T-cell (primary cell): ENCODE data around the gene BMS1. TPM values are rescaled to one million over a fixed set of nuclear protein-coding genes. Genes with fewer than 3 reads are reported as not detected.

ENCODE experiments used
- ATAC-seq, 4 experiments: fragments of 200-7000 bp in 3 of 4; fragments of 150-1000 bp in 1 of 4; cut with Tn5 transposase; replicated peaks in 1 of 4; 1 replicate in 3 of 4; 2 replicates in 1 of 4; pipeline ENCODE4 v1.10.0; 2021; ENCODE audit warnings: moderate library complexity in 3 of 4, mild to moderate bottlenecking in 2 of 4, moderate number of reproducible peaks in 1 of 4
- CTCF ChIA-PET, 2 donors: fragments of 300-600 bp; sonication (Branson Sonifier 250); formaldehyde crosslinking; loops; one replicate each; lab custom pipeline; 2022; ENCODE audit warnings: antibody characterized with exemption in 2 of 2; lab: Charles Lee
- POLR2A ChIA-PET, 2 donors: fragments of 300-600 bp; sonication (Branson Sonifier 250); formaldehyde crosslinking; loops; one replicate each; lab custom pipeline; 2022; ENCODE audit warnings: antibody characterized with exemption in 2 of 2; lab: Charles Lee
- DNase-seq, 35 experiments: peaks; one replicate each; pipeline versions ENCODE4 v3.0.0 to v3.0.0-alpha.2; 2013 to 2023
- H3K27ac ChIP-seq: one replicate; pipeline ENCODE4 v1.5.1; 2013; ENCODE audit warnings: low read length
- H3K27me3 ChIP-seq, 2 experiments: replicated peaks in 1 of 2; 1 replicate in 1 of 2; 2 replicates in 1 of 2; pipeline versions ENCODE4 v1.6.1 to v1.7.0; 2013; ENCODE audit warnings: low read length in 1 of 2, mixed read lengths in 1 of 2; ENCODE audit not compliant: control insufficient read depth in 2 of 2, insufficient read depth in 2 of 2; ENCODE audit errors: extremely low read depth in 1 of 2
- H3K36me3 ChIP-seq, 2 donors: 1 replicate in 1 of 2; 2 replicates in 1 of 2; pipeline versions ENCODE4 v1.6.1 to v1.7.0; 2013; ENCODE audit warnings: low read length in 1 of 2; ENCODE audit not compliant: control insufficient read depth in 2 of 2, insufficient read depth in 1 of 2; ENCODE audit errors: extremely low read depth in 1 of 2
- H3K4me1 ChIP-seq, 2 experiments: 1 replicate in 1 of 2; 2 replicates in 1 of 2; pipeline versions ENCODE4 v1.6.1 to v1.7.0; 2013; ENCODE audit warnings: low read length in 2 of 2, mixed read lengths in 1 of 2; ENCODE audit not compliant: insufficient read depth in 2 of 2, control insufficient read depth in 1 of 2; ENCODE audit errors: extremely low read depth in 1 of 2
- H3K4me3 ChIP-seq, 2 donors: 1 replicate in 1 of 2; 2 replicates in 1 of 2; pipeline versions ENCODE4 v1.5.1 to v1.7.0; 2013; ENCODE audit warnings: mild to moderate bottlenecking in 2 of 2, low read length in 1 of 2, moderate library complexity in 1 of 2; ENCODE audit not compliant: control insufficient read depth in 1 of 2; ENCODE audit errors: extremely low read depth in 1 of 2
- H3K9me3 ChIP-seq: 2 replicates; pipeline ENCODE4 v1.7.0; 2013
- H3K27ac Mint-ChIP-seq, 2 donors: one replicate each; pipeline ENCODE4 v1.8.0; 2020 to 2021; ENCODE audit warnings: mild to moderate bottlenecking in 2 of 2, mixed read lengths in 2 of 2
- H3K27me3 Mint-ChIP-seq, 2 donors: one replicate each; pipeline ENCODE4 v1.8.0; 2021 to 2022; ENCODE audit warnings: mixed read lengths in 2 of 2
- H3K36me3 Mint-ChIP-seq: one replicate; pipeline ENCODE4 v1.8.0; 2021; ENCODE audit warnings: mixed read lengths
- H3K4me1 Mint-ChIP-seq, 3 donors: one replicate each; pipeline ENCODE4 v1.8.0; 2020 to 2022; ENCODE audit warnings: mixed read lengths in 3 of 3, mild to moderate bottlenecking in 1 of 3
- H3K4me3 Mint-ChIP-seq, 3 donors: one replicate each; pipeline ENCODE4 v1.8.0; 2020 to 2022; ENCODE audit warnings: mild to moderate bottlenecking in 3 of 3, mixed read lengths in 3 of 3, moderate library complexity in 3 of 3
- H3K9me3 Mint-ChIP-seq, 3 donors: one replicate each; pipeline ENCODE4 v1.8.0; 2020 to 2022; ENCODE audit warnings: mixed read lengths in 3 of 3
- WGBS: methylation state at CpG from one replicate; pipeline ENCODE4 v1.1.5; 2013; ENCODE audit warnings: missing lambda C conversion rate; ENCODE audit not compliant: insufficient coverage; 5-methylcytosine and 5-hydroxymethylcytosine counted together
- total RNA-seq, 35 experiments: library from RNA in 6 of 35; stranded (reverse) in 6 of 35; fragments of 120-200 nt in 1 of 35; gene quantifications; one replicate each; pipeline versions ENCODE4 v1.2.1 to v1.2.4 and lab custom pipeline; 2013 to 2026

Gene BMS1
- total RNA-seq, 5 donors from 2014 or later (not counting 1 experiment from before 2014, with no cell fraction given): 13.1 to 18.1 (median 16.4) TPM

DNA sequence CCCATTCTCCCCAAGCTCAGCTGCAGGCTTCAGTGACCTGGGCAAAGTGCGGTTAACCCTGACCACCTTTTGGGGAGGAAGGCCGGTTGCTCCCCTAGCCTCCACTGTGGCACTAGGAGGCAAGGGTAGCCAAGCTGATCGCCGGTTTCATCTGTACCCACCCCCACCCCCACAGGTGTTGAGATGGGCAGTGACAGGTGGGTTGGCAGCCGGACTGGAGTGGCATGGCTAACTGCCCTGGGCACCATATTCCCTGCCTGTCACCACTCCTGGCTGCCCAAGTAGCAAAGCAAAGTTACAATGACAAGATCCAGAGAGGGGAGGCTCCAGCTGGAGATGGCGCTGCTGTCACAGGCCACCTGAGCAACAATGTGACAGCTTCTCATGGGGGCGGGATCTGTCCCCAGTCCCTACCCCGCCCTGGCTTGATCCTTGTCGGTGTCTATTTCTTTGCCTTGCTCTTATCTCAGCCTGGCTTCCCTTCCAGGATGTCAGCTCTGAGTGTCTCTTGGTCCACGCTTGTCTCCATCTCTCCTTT lies 27.0 kb upstream of the BMS1 start:
- no peaks in the 10 kb centered on the region for H3K9me3 Mint-ChIP-seq
- H3K27ac ChIP-seq: no peak overlapping the region
- WGBS: 81% methylated on average over 5 of the region's 10 CpGs
- ATAC-seq: no peak
- peaks cover 52 to 60% of the 10 kb centered on the region in 2 donors for H3K27me3 Mint-ChIP-seq
- CTCF ChIA-PET: no interaction called here
- no peak overlapping the region for H3K4me3 ChIP-seq
- no peaks in the 10 kb centered on the region for H3K9me3 ChIP-seq
- peaks cover 9 to 14% (median 12%) of the 10 kb centered on the region in 3 donors for H3K4me1 Mint-ChIP-seq
- H3K27ac Mint-ChIP-seq: no peak overlapping the region
- peaks cover 6 to 72% of the 10 kb centered on the region in 2 experiments for H3K27me3 ChIP-seq
- no peaks in the 10 kb centered on the region for H3K36me3 ChIP-seq
- POLR2A ChIA-PET: no interaction called here
- H3K4me3 Mint-ChIP-seq: peak overlapping the region; percentile 53 to 84 (median 58)
- no peaks in the 10 kb centered on the region for H3K36me3 Mint-ChIP-seq
- no peak for DNase-seq
- H3K4me1 ChIP-seq: peaks cover 0 to 26% of the 10 kb centered on the region in 2 experiments

DNA sequence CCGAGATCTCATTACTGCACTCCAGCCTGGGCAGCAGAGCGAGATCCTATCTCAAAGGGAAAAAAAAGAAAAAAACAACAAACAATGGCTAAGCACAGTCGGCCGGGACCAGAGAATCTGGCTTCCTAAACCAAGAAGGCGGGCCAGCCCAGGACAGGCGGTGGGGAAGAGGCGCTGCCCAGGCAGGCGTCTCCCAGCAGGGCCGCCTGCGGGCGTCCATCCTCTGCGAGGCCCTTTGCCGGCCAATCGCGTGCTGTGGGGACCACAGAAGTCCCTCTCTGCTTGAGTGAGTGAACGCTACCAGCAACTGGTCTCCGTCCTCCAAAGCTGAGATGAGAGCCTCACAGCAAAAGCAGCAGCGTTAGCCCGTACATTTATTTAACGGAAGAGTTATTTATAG lies 14.7 kb upstream of the BMS1 start:
- H3K27me3 Mint-ChIP-seq: peaks cover 34 to 39% of the 10 kb centered on the region in 2 donors
- POLR2A ChIA-PET: no interaction called here
- WGBS: 83% methylated on average over 15 of the region's 20 CpGs

DNA sequence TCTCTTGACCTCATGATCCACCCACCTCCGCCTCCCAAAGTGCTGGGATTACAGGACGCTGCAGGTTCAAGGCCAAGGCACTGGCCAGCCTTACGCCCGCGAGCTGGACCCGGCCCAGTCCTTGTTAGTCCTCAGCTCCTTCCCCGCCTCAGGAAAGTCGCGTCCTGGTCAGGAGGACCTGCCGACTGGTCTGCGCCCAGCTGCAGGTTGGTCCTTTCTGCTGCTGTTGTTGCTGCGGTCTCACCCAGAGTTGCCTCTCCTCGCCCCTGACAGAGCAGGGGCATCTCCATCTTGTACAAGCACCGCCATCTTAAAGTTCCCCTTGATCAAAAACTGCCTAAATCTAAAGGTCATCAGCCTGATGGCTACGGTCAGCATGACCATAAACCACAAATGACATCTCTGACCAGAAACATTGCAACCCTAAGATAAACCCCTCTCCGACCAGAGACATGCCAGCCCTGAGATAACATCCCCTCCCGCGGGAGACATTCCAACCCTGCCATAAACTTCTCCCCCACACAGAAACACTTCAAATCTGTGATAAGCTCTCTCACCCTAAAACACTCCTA lies 13.9 kb upstream of the BMS1 start:
- Mint-ChIP-seq H3K27ac (no peak overlapping the region), H3K9me3 (no peaks in the 10 kb centered on the region), H3K36me3 (no peaks in the 10 kb centered on the region), H3K4me3 (no peak overlapping the region), H3K27me3 (peaks cover 27 to 35% of the 10 kb centered on the region in 2 donors), H3K4me1 (no peaks in the 10 kb centered on the region)
- no peak for DNase-seq
- ATAC-seq: no peak
- Histone ChIP-seq H3K4me1 (no peaks in the 10 kb centered on the region), H3K27me3 (peaks cover 0 to 47% of the 10 kb centered on the region in 2 experiments), H3K9me3 (no peaks in the 10 kb centered on the region), H3K4me3 (no peak overlapping the region), H3K36me3 (no peaks in the 10 kb centered on the region), H3K27ac (no peak overlapping the region)
- 93% methylated on average over 18 of the region's 18 CpGs for WGBS
- ChIA-PET POLR2A (no interaction called here), CTCF (no interaction called here)

More for the DNA sequence above, 14.7 kb upstream of the BMS1 start:
- H3K27ac ChIP-seq: no peak overlapping the region
- H3K27me3 ChIP-seq: peaks cover 0 to 42% of the 10 kb centered on the region in 2 experiments
- H3K36me3 ChIP-seq: no peaks in the 10 kb centered on the region
- no peaks in the 10 kb centered on the region for H3K36me3 Mint-ChIP-seq
- no peak overlapping the region for H3K27ac Mint-ChIP-seq
- H3K9me3 Mint-ChIP-seq: no peaks in the 10 kb centered on the region
- ATAC-seq (no peak), DNase-seq (no peak)
- no peaks in the 10 kb centered on the region for H3K4me1 ChIP-seq
- no peak overlapping the region for H3K4me3 Mint-ChIP-seq
- CTCF ChIA-PET: no interaction called here
- no peaks in the 10 kb centered on the region for H3K9me3 ChIP-seq
- no peak overlapping the region for H3K4me3 ChIP-seq
- no peaks in the 10 kb centered on the region for H3K4me1 Mint-ChIP-seq

DNA sequence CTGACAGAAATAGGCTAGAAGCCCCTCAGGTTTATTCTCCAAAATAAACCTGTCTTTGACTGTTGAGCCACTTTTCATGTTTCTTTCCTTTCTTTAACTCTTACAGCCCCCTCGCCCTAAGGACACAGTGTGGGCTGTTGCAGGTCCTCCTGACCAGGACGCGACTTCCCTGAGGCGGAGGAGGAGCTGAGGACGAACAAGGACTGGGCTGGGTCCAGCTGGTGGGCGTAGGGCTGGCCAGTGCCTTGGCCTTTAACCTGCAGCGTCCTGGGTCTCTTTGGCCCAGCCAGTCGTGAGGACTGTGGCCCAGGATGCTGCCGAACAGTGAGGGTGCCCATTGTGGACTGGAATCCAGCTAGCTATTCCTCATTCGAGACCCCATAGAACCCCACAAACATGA lies 13.4 kb upstream of the BMS1 start:
- no peaks in the 10 kb centered on the region for H3K4me1 ChIP-seq
- WGBS: 77% methylated on average over 9 of the region's 10 CpGs
- Mint-ChIP-seq H3K4me1 (no peaks in the 10 kb centered on the region), H3K36me3 (no peaks in the 10 kb centered on the region), H3K9me3 (no peaks in the 10 kb centered on the region), H3K4me3 (no peak overlapping the region), H3K27me3 (peaks cover 27 to 33% of the 10 kb centered on the region in 2 donors), H3K27ac (no peak overlapping the region)
- DNase-seq (no peak), ATAC-seq (no peak)
- peaks cover 0 to 46% of the 10 kb centered on the region in 2 experiments for H3K27me3 ChIP-seq
- ChIA-PET CTCF (no interaction called here), POLR2A (no interaction called here)
- H3K4me3 ChIP-seq: no peak overlapping the region
- no peaks in the 10 kb centered on the region for H3K9me3 ChIP-seq
- no peak overlapping the region for H3K27ac ChIP-seq
- no peaks in the 10 kb centered on the region for H3K36me3 ChIP-seq

DNA sequence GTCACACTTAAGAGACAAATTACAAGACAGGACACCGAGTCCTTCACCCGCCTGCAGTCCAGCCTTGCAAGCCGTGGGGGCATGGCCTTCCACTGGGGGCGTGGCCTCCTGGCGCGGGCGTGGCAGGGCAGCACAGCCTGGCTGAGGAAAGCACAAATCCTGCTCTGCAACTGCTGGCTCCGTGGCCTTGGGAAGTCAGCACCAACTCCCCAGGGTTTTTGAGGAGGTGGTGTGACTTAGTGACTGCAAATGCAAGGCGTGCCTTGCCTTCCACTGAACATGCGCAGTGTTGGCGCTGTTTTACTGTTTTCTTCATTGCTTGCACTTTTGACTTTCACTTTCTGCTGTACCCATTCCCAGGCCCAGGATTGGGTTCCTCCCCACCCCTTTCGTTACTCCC lies 12.9 kb upstream of the BMS1 start:
- H3K27me3 ChIP-seq: peaks cover 0 to 46% of the 10 kb centered on the region in 2 experiments
- no peak overlapping the region for H3K4me3 ChIP-seq
- CTCF ChIA-PET: no interaction called here
- ATAC-seq: no peak
- WGBS: 86% methylated on average over 9 of the region's 12 CpGs
- H3K36me3 ChIP-seq: no peaks in the 10 kb centered on the region
- POLR2A ChIA-PET: no interaction called here
- DNase-seq: no peak
- Mint-ChIP-seq H3K9me3 (no peaks in the 10 kb centered on the region), H3K27me3 (peaks cover 25 to 30% of the 10 kb centered on the region in 2 donors), H3K27ac (no peak overlapping the region), H3K36me3 (no peaks in the 10 kb centered on the region), H3K4me3 (no peak overlapping the region), H3K4me1 (no peaks in the 10 kb centered on the region)
- H3K27ac ChIP-seq: no peak overlapping the region
- no peaks in the 10 kb centered on the region for H3K9me3 ChIP-seq
- no peaks in the 10 kb centered on the region for H3K4me1 ChIP-seq

DNA sequence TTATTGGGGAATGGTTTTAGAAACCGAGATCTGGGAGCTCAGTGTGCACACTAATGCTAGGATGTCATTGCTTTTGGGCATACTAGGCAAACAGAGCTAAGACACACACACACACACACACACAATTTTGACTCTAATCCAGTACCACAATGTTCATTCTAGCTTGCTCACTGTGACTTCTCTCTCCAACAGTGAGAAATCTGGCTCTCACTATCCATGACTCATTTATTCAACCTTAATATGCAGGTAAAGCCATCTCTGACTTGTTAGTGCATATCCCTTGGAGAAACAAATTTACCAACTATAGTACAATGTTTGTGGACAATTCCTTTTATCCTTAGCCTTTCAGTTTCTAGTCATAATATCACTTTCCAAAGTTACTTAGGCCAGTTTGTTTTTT lies 5.9 kb upstream of the BMS1 start:
- POLR2A ChIA-PET: no interaction called here
- Histone ChIP-seq H3K4me1 (peaks cover 0 to 4% of the 10 kb centered on the region in 2 experiments), H3K9me3 (no peaks in the 10 kb centered on the region), H3K4me3 (no peak overlapping the region), H3K36me3 (no peaks in the 10 kb centered on the region), H3K27ac (no peak overlapping the region), H3K27me3 (peaks cover 0 to 25% of the 10 kb centered on the region in 2 experiments)
- Mint-ChIP-seq H3K36me3 (no peaks in the 10 kb centered on the region), H3K4me1 (peaks cover 11 to 19% (median 14%) of the 10 kb centered on the region in 3 donors), H3K4me3 (no peak overlapping the region), H3K27ac (no peak overlapping the region), H3K27me3 (peaks cover 28 to 32% of the 10 kb centered on the region in 2 donors), H3K9me3 (peaks cover 0 to 4% (median 0%) of the 10 kb centered on the region in 3 donors)
- DNase-seq: no peak
- no CpG with 5 or more reads among the region's 1 CpG for WGBS
- CTCF ChIA-PET: interaction anchor here (0.6 kb wide), 2 partner anchors 12 to 156 kb away, joined by 3 read pairs; no protein-coding TSS in a partner anchor
- no peak for ATAC-seq
